T-cell (primary cell): ENCODE data around the gene NR1D1. TPM values are rescaled to one million over a fixed set of nuclear protein-coding genes. Genes with fewer than 3 reads are reported as not detected.

Experiments used
- ATAC-seq, 4 experiments: fragments of 200-7000 bp in 3 of 4; fragments of 150-1000 bp in 1 of 4; cut with Tn5 transposase; replicated peaks in 1 of 4; 1 replicate in 3 of 4; 2 replicates in 1 of 4; pipeline ENCODE4 v1.10.0; 2021; ENCODE audit warnings: moderate library complexity in 3 of 4, mild to moderate bottlenecking in 2 of 4, moderate number of reproducible peaks in 1 of 4
- CTCF ChIA-PET, 2 donors: fragments of 300-600 bp; sonication (Branson Sonifier 250); formaldehyde crosslinking; loops; one replicate each; lab custom pipeline; 2022; ENCODE audit warnings: antibody characterized with exemption in 2 of 2; lab: Charles Lee
- POLR2A ChIA-PET, 2 donors: fragments of 300-600 bp; sonication (Branson Sonifier 250); formaldehyde crosslinking; loops; one replicate each; lab custom pipeline; 2022; ENCODE audit warnings: antibody characterized with exemption in 2 of 2; lab: Charles Lee
- DNase-seq, 35 experiments: peaks; one replicate each; pipeline versions ENCODE4 v3.0.0 to v3.0.0-alpha.2; 2013 to 2023
- H3K27ac ChIP-seq: one replicate; pipeline ENCODE4 v1.5.1; 2013; ENCODE audit warnings: low read length
- H3K27me3 ChIP-seq, 2 experiments: replicated peaks in 1 of 2; 1 replicate in 1 of 2; 2 replicates in 1 of 2; pipeline versions ENCODE4 v1.6.1 to v1.7.0; 2013; ENCODE audit warnings: low read length in 1 of 2, mixed read lengths in 1 of 2; ENCODE audit not compliant: control insufficient read depth in 2 of 2, insufficient read depth in 2 of 2; ENCODE audit errors: extremely low read depth in 1 of 2
- H3K36me3 ChIP-seq, 2 donors: 1 replicate in 1 of 2; 2 replicates in 1 of 2; pipeline versions ENCODE4 v1.6.1 to v1.7.0; 2013; ENCODE audit warnings: low read length in 1 of 2; ENCODE audit not compliant: control insufficient read depth in 2 of 2, insufficient read depth in 1 of 2; ENCODE audit errors: extremely low read depth in 1 of 2
- H3K4me1 ChIP-seq, 2 experiments: 1 replicate in 1 of 2; 2 replicates in 1 of 2; pipeline versions ENCODE4 v1.6.1 to v1.7.0; 2013; ENCODE audit warnings: low read length in 2 of 2, mixed read lengths in 1 of 2; ENCODE audit not compliant: insufficient read depth in 2 of 2, control insufficient read depth in 1 of 2; ENCODE audit errors: extremely low read depth in 1 of 2
- H3K4me3 ChIP-seq, 2 donors: 1 replicate in 1 of 2; 2 replicates in 1 of 2; pipeline versions ENCODE4 v1.5.1 to v1.7.0; 2013; ENCODE audit warnings: mild to moderate bottlenecking in 2 of 2, low read length in 1 of 2, moderate library complexity in 1 of 2; ENCODE audit not compliant: control insufficient read depth in 1 of 2; ENCODE audit errors: extremely low read depth in 1 of 2
- H3K9me3 ChIP-seq: 2 replicates; pipeline ENCODE4 v1.7.0; 2013
- H3K27ac Mint-ChIP-seq, 2 donors: one replicate each; pipeline ENCODE4 v1.8.0; 2020 to 2021; ENCODE audit warnings: mild to moderate bottlenecking in 2 of 2, mixed read lengths in 2 of 2
- H3K27me3 Mint-ChIP-seq, 2 donors: one replicate each; pipeline ENCODE4 v1.8.0; 2021 to 2022; ENCODE audit warnings: mixed read lengths in 2 of 2
- H3K36me3 Mint-ChIP-seq: one replicate; pipeline ENCODE4 v1.8.0; 2021; ENCODE audit warnings: mixed read lengths
- H3K4me1 Mint-ChIP-seq, 3 donors: one replicate each; pipeline ENCODE4 v1.8.0; 2020 to 2022; ENCODE audit warnings: mixed read lengths in 3 of 3, mild to moderate bottlenecking in 1 of 3
- H3K4me3 Mint-ChIP-seq, 3 donors: one replicate each; pipeline ENCODE4 v1.8.0; 2020 to 2022; ENCODE audit warnings: mild to moderate bottlenecking in 3 of 3, mixed read lengths in 3 of 3, moderate library complexity in 3 of 3
- H3K9me3 Mint-ChIP-seq, 3 donors: one replicate each; pipeline ENCODE4 v1.8.0; 2020 to 2022; ENCODE audit warnings: mixed read lengths in 3 of 3
- WGBS: methylation state at CpG from one replicate; pipeline ENCODE4 v1.1.5; 2013; ENCODE audit warnings: missing lambda C conversion rate; ENCODE audit not compliant: insufficient coverage; 5-methylcytosine and 5-hydroxymethylcytosine counted together
- total RNA-seq, 35 experiments: library from RNA in 6 of 35; stranded (reverse) in 6 of 35; fragments of 120-200 nt in 1 of 35; gene quantifications; one replicate each; pipeline versions ENCODE4 v1.2.1 to v1.2.4 and lab custom pipeline; 2013 to 2026

Gene NR1D1
- total RNA-seq, 5 donors from 2014 or later (not counting 1 experiment from before 2014, with no cell fraction given): 11.5 to 33.6 (median 21.9) TPM

- ChIA-PET CTCF (interaction anchor here (0.6 to 3.7 kb wide), 7 partner anchors 14 to 527 kb away, joined by 3 to 15 read pairs (median 3); partner anchors contain the start of gene NR1D1 (in 1 of the 2)), POLR2A (interaction anchor here (0.5 to 0.6 kb wide), 3 partner anchors 53 to 115 kb away, joined by 4 to 6 read pairs (median 6); no protein-coding TSS in a partner anchor)
- ATAC-seq: no peak
- H3K36me3 Mint-ChIP-seq: no peaks in the 10 kb centered on the region
- 67% methylated on average over 4 of the region's 8 CpGs for WGBS
- Histone ChIP-seq H3K4me1 (peaks cover 12 to 24% of the 10 kb centered on the region in 2 experiments), H3K27me3 (peaks cover 0 to 29% of the 10 kb centered on the region in 2 experiments), H3K4me3 (no peak overlapping the region), H3K36me3 (no peaks in the 10 kb centered on the region), H3K9me3 (no peaks in the 10 kb centered on the region), H3K27ac (no peak overlapping the region)
- H3K27me3 Mint-ChIP-seq: peaks cover 0 to 7% of the 10 kb centered on the region in 2 donors
- H3K27ac Mint-ChIP-seq: no peak overlapping the region
- no peak for DNase-seq
- H3K4me3 Mint-ChIP-seq: no peak overlapping the region
- no peaks in the 10 kb centered on the region for H3K9me3 Mint-ChIP-seq
- peaks cover 24 to 27% (median 26%) of the 10 kb centered on the region in 3 donors for H3K4me1 Mint-ChIP-seq
These were observed 40.5 kb downstream of the NR1D1 start for GRCh38 chr17:40059729-40060475.

GRCh38 chr17:40058865-40059264 lies 41.5 kb downstream of the NR1D1 start:
- ChIA-PET POLR2A (no interaction called here), CTCF (interaction anchor here (0.5 to 1.8 kb wide), 5 partner anchors 13 to 1725 kb away, joined by 3 to 7 read pairs (median 3); no protein-coding TSS in a partner anchor)
- DNase-seq: no peak
- WGBS: no CpG with 5 or more reads among the region's 1 CpG
- H3K27me3 Mint-ChIP-seq: peaks cover 0 to 7% of the 10 kb centered on the region in 2 donors
- Histone ChIP-seq H3K36me3 (no peaks in the 10 kb centered on the region), H3K27me3 (peaks cover 0 to 29% of the 10 kb centered on the region in 2 experiments), H3K4me1 (peaks cover 3 to 20% of the 10 kb centered on the region in 2 experiments), H3K4me3 (no peak overlapping the region), H3K27ac (no peak overlapping the region), H3K9me3 (no peaks in the 10 kb centered on the region)
- ATAC-seq: no peak
- peaks cover 3% of the 10 kb centered on the region for H3K36me3 Mint-ChIP-seq
- no peak overlapping the region for H3K27ac Mint-ChIP-seq
- H3K9me3 Mint-ChIP-seq: no peaks in the 10 kb centered on the region
- no peak overlapping the region for H3K4me3 Mint-ChIP-seq
- H3K4me1 Mint-ChIP-seq: peaks cover 19 to 26% (median 24%) of the 10 kb centered on the region in 3 donors

GRCh38 chr17:40058186-40058784 lies 42.1 kb downstream of the NR1D1 start:
- Histone ChIP-seq H3K27ac (no peak overlapping the region), H3K4me1 (peaks cover 2 to 20% of the 10 kb centered on the region in 2 experiments), H3K27me3 (peaks cover 0 to 29% of the 10 kb centered on the region in 2 experiments), H3K4me3 (no peak overlapping the region), H3K9me3 (no peaks in the 10 kb centered on the region), H3K36me3 (peaks cover 0 to under 1% of the 10 kb centered on the region in 2 donors)
- ChIA-PET POLR2A (no interaction called here), CTCF (interaction anchor here (0.5 to 1.8 kb wide), 2 partner anchors 17 to 141 kb away, joined by 3 to 7 read pairs; no protein-coding TSS in a partner anchor)
- H3K9me3 Mint-ChIP-seq: no peaks in the 10 kb centered on the region
- H3K4me3 Mint-ChIP-seq: no peak overlapping the region
- H3K27me3 Mint-ChIP-seq: peaks cover 0 to 7% of the 10 kb centered on the region in 2 donors
- ATAC-seq (no peak), DNase-seq (no peak)
- no peak overlapping the region for H3K27ac Mint-ChIP-seq
- peaks cover 18 to 26% (median 23%) of the 10 kb centered on the region in 3 donors for H3K4me1 Mint-ChIP-seq
- WGBS: no CpG with 5 or more reads among the region's 8 CpGs
- peaks cover 3% of the 10 kb centered on the region for H3K36me3 Mint-ChIP-seq

GRCh38 chr17:40056379-40057015 lies 43.9 kb downstream of the NR1D1 start:
- Histone ChIP-seq H3K27ac (no peak overlapping the region), H3K4me1 (peaks cover 0 to 15% of the 10 kb centered on the region in 2 experiments), H3K9me3 (no peaks in the 10 kb centered on the region), H3K36me3 (peaks cover 0 to 11% of the 10 kb centered on the region in 2 donors), H3K27me3 (peaks cover 0 to 25% of the 10 kb centered on the region in 2 experiments), H3K4me3 (no peak overlapping the region)
- WGBS: 78% methylated on average over 4 of the region's 6 CpGs
- peaks cover 9% of the 10 kb centered on the region for H3K36me3 Mint-ChIP-seq
- ATAC-seq (no peak), DNase-seq (no peak)
- ChIA-PET POLR2A (no interaction called here), CTCF (interaction anchor here in 1 of 2 donors (0.6 kb wide), 1 partner anchor 117 kb away, joined by 7 read pairs; no protein-coding TSS in a partner anchor)
- H3K27me3 Mint-ChIP-seq: peaks cover 0 to 7% of the 10 kb centered on the region in 2 donors
- no peak overlapping the region for H3K4me3 Mint-ChIP-seq
- no peak overlapping the region for H3K27ac Mint-ChIP-seq
- H3K9me3 Mint-ChIP-seq: no peaks in the 10 kb centered on the region
- H3K4me1 Mint-ChIP-seq: peaks cover 12 to 18% (median 18%) of the 10 kb centered on the region in 3 donors

Other genes with a start within 250 kb of the NR1D1 start
- gene IKZF3, start 236.3 kb downstream of the NR1D1 start, total RNA-seq: 100 to 1,000 TPM in 3 of 5 donors, 10 to 100 TPM in 2; 78.1 to 112 (median 108) TPM
- gene ZPBP2, start 232.4 kb downstream of the NR1D1 start, total RNA-seq: under 1 TPM in 1 of 5 donors, not detected in 4; 0.19 TPM
- gene GSDMB, start 182.0 kb downstream of the NR1D1 start, total RNA-seq: 10 to 100 TPM; 29.3 to 68.0 (median 51.4) TPM
- 100 to 1,000 TPM in 4 of 5 donors, 10 to 100 TPM in 1; 88.3 to 164 (median 124) TPM for gene ORMDL3, start 173.0 kb downstream of the NR1D1 start, total RNA-seq
- not detected for gene LRRC3C, start 172.9 kb downstream of the NR1D1 start, total RNA-seq
- 1 to 10 TPM in 4 of 5 donors, under 1 TPM in 1; 0.86 to 7.6 (median 3.4) TPM for gene GSDMA, start 137.6 kb downstream of the NR1D1 start, total RNA-seq
- 10 to 100 TPM; 60.8 to 69.0 (median 63.5) TPM for gene PSMD3, start 119.8 kb downstream of the NR1D1 start, total RNA-seq
- gene CSF3, start 85.1 kb downstream of the NR1D1 start, total RNA-seq: not detected
- 100 to 1,000 TPM in 1 of 5 donors, 10 to 100 TPM in 4; 75.9 to 104 (median 87.0) TPM for gene MED24, start 46.2 kb downstream of the NR1D1 start, total RNA-seq
- gene THRA, start 37.6 kb downstream of the NR1D1 start, total RNA-seq: 10 to 100 TPM; 30.4 to 54.0 (median 48.9) TPM
- 100 to 1,000 TPM; 106 to 136 (median 115) TPM for gene MSL1, start 21.4 kb upstream of the NR1D1 start, total RNA-seq
- gene CASC3, start 39.9 kb upstream of the NR1D1 start, total RNA-seq: 100 to 1,000 TPM; 116 to 161 (median 126) TPM
- gene RAPGEFL1, start 76.9 kb upstream of the NR1D1 start, total RNA-seq: 1 to 10 TPM; 4.6 to 10.0 (median 6.2) TPM
- gene WIPF2, start 118.7 kb upstream of the NR1D1 start, total RNA-seq: 10 to 100 TPM; 23.1 to 42.1 (median 32.1) TPM
- 1 to 10 TPM; 1.3 to 3.2 (median 2.1) TPM for gene CDC6, start 187.3 kb upstream of the NR1D1 start, total RNA-seq
- 10 to 100 TPM; 46.8 to 90.7 (median 69.1) TPM for gene RARA, start 208.6 kb upstream of the NR1D1 start, total RNA-seq